Testis (tissue), 2 donors: ENCODE results near the gene E2F2.

Experiments
- CTCF ChIP-seq, 3 experiments: fragments of 450-650 bp in 2 of 3; fragments of 200-600 bp in 1 of 3; sonication (generic) in 1 of 3; IDR thresholded peaks; one replicate each; pipeline ENCODE4 v1.5.1; 2016 to 2019; ENCODE audit warnings: antibody characterized with exemption in 3 of 3, mild to moderate bottlenecking in 2 of 3, moderate library complexity in 1 of 3
- POLR2A ChIP-seq: fragments of 450-650 bp; IDR thresholded peaks from one replicate; pipeline ENCODE4 v1.6.1; 2017; ENCODE audit warnings: antibody characterized with exemption, mild to moderate bottlenecking, moderate library complexity

GRCh38 chr1:23567629-23567995 is 36.6 kb upstream of the E2F2 start:
- no peak for TF ChIP-seq CTCF (IDR thresholded peaks at IDR 0.05)
- no peak for TF ChIP-seq POLR2A
